HepG2 (cell line): ENCODE results near the gene PUS3. TPM values are rescaled to one million over a fixed set of nuclear protein-coding genes. Genes with fewer than 3 reads are reported as not detected.

ENCODE experiments used
- ATF1 ChIP-seq: IDR thresholded peaks from 2 replicates; pipeline ENCODE4 v1.6.1; 2016; ENCODE audit warnings: mild to moderate bottlenecking, control low read depth
- GFI1 ChIP-seq: sonication (generic); formaldehyde crosslinking; IDR thresholded peaks from 2 replicates; pipeline ENCODE4 v1.5.0; 2020; ENCODE audit warnings: missing genetic modification reagents, mild to moderate bottlenecking, borderline replicate concordance
- HIVEP1 ChIP-seq: sonication (generic); formaldehyde crosslinking; IDR thresholded peaks from 2 replicates; pipeline ENCODE4 v1.4.0; 2020; ENCODE audit warnings: mild to moderate bottlenecking, missing genetic modification reagents
- HOXA3 ChIP-seq: sonication (generic); formaldehyde crosslinking; IDR thresholded peaks from 2 replicates; pipeline ENCODE4 v1.5.0; 2020; ENCODE audit warnings: missing genetic modification reagents
- JUNB ChIP-seq: sonication (generic); formaldehyde crosslinking; IDR thresholded peaks from 2 replicates; pipeline ENCODE4 v1.8.0; 2022; ENCODE audit warnings: missing genetic modification reagents, mild to moderate bottlenecking, borderline replicate concordance
- NAIF1 ChIP-seq: sonication (generic); formaldehyde crosslinking; IDR thresholded peaks from 2 replicates; pipeline ENCODE4 v1.5.0; 2020; ENCODE audit warnings: mild to moderate bottlenecking, missing genetic modification reagents, borderline replicate concordance
- NRL ChIP-seq: sonication (generic); formaldehyde crosslinking; IDR thresholded peaks from 2 replicates; pipeline ENCODE4 v1.5.0; 2020; ENCODE audit warnings: missing genetic modification reagents, mild to moderate bottlenecking, moderate library complexity, borderline replicate concordance
- THAP7 ChIP-seq: sonication (generic); formaldehyde crosslinking; IDR thresholded peaks from 2 replicates; pipeline ENCODE4 v1.8.1; 2023; ENCODE audit warnings: mild to moderate bottlenecking, missing genetic modification reagents
- ZNF121 ChIP-seq: sonication (generic); formaldehyde crosslinking; IDR thresholded peaks from 2 replicates; pipeline ENCODE4 v1.5.0; 2020; ENCODE audit warnings: mild to moderate bottlenecking, missing genetic modification reagents
- ZNF275 ChIP-seq: sonication (generic); formaldehyde crosslinking; IDR thresholded peaks from 2 replicates; pipeline ENCODE4 v1.8.0; 2022; ENCODE audit warnings: missing genetic modification reagents, mild to moderate bottlenecking, inconsistent platforms, borderline replicate concordance
- ZNF501 ChIP-seq: sonication (generic); formaldehyde crosslinking; IDR thresholded peaks from 2 replicates; pipeline ENCODE4 v1.5.1; 2020; ENCODE audit warnings: mild to moderate bottlenecking, moderate library complexity, missing genetic modification reagents
- ZNF580 ChIP-seq: IDR thresholded peaks from 2 replicates; pipeline ENCODE4 v1.6.1; 2016; ENCODE audit warnings: low read depth, borderline replicate concordance
- ZNF607 ChIP-seq: sonication (generic); formaldehyde crosslinking; IDR thresholded peaks from 2 replicates; pipeline ENCODE4 v1.5.1; 2020; ENCODE audit warnings: missing genetic modification reagents, mild to moderate bottlenecking, borderline replicate concordance
- ZNF784 ChIP-seq: sonication (generic); formaldehyde crosslinking; IDR thresholded peaks from 2 replicates; pipeline ENCODE4 v1.5.1; 2020; ENCODE audit warnings: missing genetic modification reagents, mild to moderate bottlenecking, borderline replicate concordance
- ZNF792 ChIP-seq: IDR thresholded peaks from 2 replicates; pipeline ENCODE4 v1.6.1; 2016
- ZNF891 ChIP-seq: sonication (generic); formaldehyde crosslinking; IDR thresholded peaks from 2 replicates; pipeline ENCODE4 v1.5.0; 2020; ENCODE audit warnings: mild to moderate bottlenecking, missing genetic modification reagents
- ZSCAN21 ChIP-seq: sonication (generic); formaldehyde crosslinking; IDR thresholded peaks from 2 replicates; pipeline ENCODE4 v1.8.0; 2022; ENCODE audit warnings: mild to moderate bottlenecking, missing genetic modification reagents, moderate library complexity, borderline replicate concordance
- ZSCAN25 ChIP-seq: sonication (generic); formaldehyde crosslinking; IDR thresholded peaks from 2 replicates; pipeline ENCODE4 v1.8.0; 2022; ENCODE audit warnings: mild to moderate bottlenecking, missing genetic modification reagents
- polyA plus RNA-seq, 8 experiments: library from polyadenylated mRNA; depleted of rRNA in 3 of 8; stranded (reverse) in 7 of 8; unstranded in 1 of 8; fragments of >200 nt; fragmentation: Illumina TruSeq in 4 of 8; extraction: Trizol in 4 of 8; gene quantifications; 2 replicates each; pipeline versions ENCODE4 v1.2.1 to v1.2.3, GENCODE V29; 2011 to 2016; ENCODE audit warnings: low read depth in 4 of 8, missing spikeins in 1 of 8, mixed read lengths in 1 of 8; ENCODE audit not compliant: insufficient read depth in 1 of 8
- total RNA-seq, 5 experiments: library from RNA; depleted of rRNA; stranded (reverse); fragments of >200 nt; fragmentation: Illumina TruSeq; extraction: Trizol; gene quantifications; 2 replicates each; pipeline ENCODE4 v1.2.3, GENCODE V29; 2016; ENCODE audit warnings: low read depth in 1 of 5
- TF ChIP-seq, protein P1 (sequence below): sonication (generic); formaldehyde crosslinking; IDR thresholded peaks from 2 replicates; pipeline ENCODE4 v1.5.0; 2020; ENCODE audit warnings: mild to moderate bottlenecking, missing genetic modification reagents
- TF ChIP-seq, protein P2 (sequence below): sonication (generic); formaldehyde crosslinking; IDR thresholded peaks from 2 replicates; pipeline ENCODE4 v1.5.1; 2020; ENCODE audit warnings: mild to moderate bottlenecking, missing genetic modification reagents, borderline replicate concordance

PUS3 gene
- total and polyA plus RNA-seq, 2 of the 13 experiments (the other 11 are each of a cell fraction or from before 2014, with no cell fraction given), result 6.0 to 18.2 TPM

DNA sequence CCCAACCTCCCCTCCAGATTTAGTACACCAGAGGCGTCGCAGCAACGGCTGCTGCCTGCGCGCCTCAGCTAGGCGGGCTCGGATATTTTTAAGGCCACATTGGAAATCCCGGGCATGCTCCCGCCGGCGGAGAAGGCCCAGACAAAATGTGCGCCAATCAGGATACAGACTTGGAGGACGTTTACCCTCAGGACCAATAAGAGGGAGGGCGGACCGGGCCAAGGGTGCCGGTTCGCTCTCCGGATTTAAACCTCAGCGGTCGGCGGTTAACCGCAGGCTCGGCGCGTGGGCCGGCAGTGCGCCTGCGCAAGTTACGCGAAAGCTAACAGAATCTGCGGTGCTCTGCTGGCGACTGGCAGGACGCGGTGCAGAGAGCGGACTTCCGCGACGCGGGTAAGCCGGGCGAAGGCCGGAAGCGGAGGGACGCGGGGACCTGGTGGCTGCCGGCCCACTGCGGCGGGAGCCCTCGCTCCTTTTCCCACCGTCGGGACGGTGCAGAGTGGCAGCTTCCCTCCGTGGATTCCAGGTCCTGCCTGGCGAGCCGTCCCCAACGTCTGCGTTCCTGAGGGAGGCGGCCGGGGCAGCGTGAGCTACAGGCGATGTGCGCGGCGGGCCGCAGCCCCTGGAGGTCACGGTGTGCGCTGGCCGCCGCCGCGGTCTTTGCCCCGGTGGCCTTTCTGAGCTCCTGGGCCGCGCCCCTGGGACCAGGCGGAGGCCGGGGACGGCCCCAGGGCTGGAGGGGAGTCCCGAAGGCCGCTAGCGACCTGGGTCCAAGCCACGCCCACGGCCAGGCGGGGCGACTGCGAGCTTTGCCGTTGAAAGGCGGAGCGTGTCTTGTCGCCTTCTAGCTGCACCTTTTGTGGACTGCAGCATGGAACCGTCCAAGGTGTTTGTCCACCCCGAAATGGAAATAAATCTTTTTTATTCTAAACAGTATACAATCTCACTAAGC is 15.4 kb downstream of the PUS3 start, which contains the start of gene HYLS1 (continued):
- TF ChIP-seq ZNF607 (CRISPR knock-in tag) (peak; percentile 56; the same call in 1 of the 2 replicates), JUNB (no peak), HIVEP1 (CRISPR knock-in tag) (peak; percentile 65; the same call in 1 of the 2 replicates), ZNF792 (CRISPR knock-in tag) (no peak), ZSCAN21 (CRISPR knock-in tag) (0 out of 2 replicates have a peak, but pooled peaks have one; percentile 37), ZNF784 (CRISPR knock-in tag) (no peak), NRL (0 out of 2 replicates have a peak, but pooled peaks have one; percentile 72), THAP7 (CRISPR knock-in tag) (0 out of 2 replicates have a peak, but pooled peaks have one; percentile 56), NAIF1 (peak; percentile 99), GFI1 (CRISPR knock-in tag) (peak; percentile 23; the same call in 1 of the 2 replicates), ZSCAN25 (CRISPR knock-in tag) (peak; percentile 76), ATF1 (CRISPR knock-in tag) (no peak), ZNF501 (peak; percentile 75), HOXA3 (CRISPR knock-in tag) (peak; percentile 74; the same call in 1 of the 2 replicates), ZNF275 (CRISPR knock-in tag) (0 out of 2 replicates have a peak, but pooled peaks have one; percentile 33), ZNF891 (peak; percentile 28; the same call in 1 of the 2 replicates), ZNF580 (CRISPR knock-in tag) (peak; percentile 55; the same call in 1 of the 2 replicates), ZNF121 (no peak)
- TF ChIP-seq, protein P1, sequence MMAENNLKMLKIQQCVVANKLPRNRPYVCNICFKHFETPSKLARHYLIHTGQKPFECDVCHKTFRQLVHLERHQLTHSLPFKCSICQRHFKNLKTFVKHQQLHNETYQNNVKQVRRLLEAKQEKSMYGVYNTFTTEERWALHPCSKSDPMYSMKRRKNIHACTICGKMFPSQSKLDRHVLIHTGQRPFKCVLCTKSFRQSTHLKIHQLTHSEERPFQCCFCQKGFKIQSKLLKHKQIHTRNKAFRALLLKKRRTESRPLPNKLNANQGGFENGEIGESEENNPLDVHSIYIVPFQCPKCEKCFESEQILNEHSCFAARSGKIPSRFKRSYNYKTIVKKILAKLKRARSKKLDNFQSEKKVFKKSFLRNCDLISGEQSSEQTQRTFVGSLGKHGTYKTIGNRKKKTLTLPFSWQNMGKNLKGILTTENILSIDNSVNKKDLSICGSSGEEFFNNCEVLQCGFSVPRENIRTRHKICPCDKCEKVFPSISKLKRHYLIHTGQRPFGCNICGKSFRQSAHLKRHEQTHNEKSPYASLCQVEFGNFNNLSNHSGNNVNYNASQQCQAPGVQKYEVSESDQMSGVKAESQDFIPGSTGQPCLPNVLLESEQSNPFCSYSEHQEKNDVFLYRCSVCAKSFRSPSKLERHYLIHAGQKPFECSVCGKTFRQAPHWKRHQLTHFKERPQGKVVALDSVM, result peak; percentile 81; the same call in 1 of the 2 replicates
- TF ChIP-seq, protein P2, sequence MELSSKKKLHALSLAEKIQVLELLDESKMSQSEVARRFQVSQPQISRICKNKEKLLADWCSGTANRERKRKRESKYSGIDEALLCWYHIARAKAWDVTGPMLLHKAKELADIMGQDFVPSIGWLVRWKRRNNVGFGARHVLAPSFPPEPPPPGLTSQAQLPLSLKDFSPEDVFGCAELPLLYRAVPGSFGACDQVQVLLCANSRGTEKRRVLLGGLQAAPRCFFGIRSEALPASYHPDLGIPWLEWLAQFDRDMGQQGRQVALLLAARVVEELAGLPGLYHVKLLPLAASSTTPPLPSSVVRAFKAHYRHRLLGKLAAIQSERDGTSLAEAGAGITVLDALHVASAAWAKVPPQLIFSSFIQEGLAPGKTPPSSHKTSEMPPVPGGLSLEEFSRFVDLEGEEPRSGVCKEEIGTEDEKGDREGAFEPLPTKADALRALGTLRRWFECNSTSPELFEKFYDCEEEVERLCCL (CRISPR knock-in tag), result no peak
